ENCODE measurements around the gene USF2.

GRCh38 chr19:35260694-35261304, 8.0 kb upstream of the USF2 start:
- TF ChIP-seq CTCF (IDR thresholded peaks at IDR 0.05) (no peak), REST (IDR thresholded peaks at IDR 0.05; ENCODE audit: insufficient read depth in 1 of 2, low read depth in 2 of 2, low read length in 1 of 2) (no peak), POLR2AphosphoS5 (IDR thresholded peaks at IDR 0.05; ENCODE audit: low read depth, low read length) (no peak; the same call in 1 of the 2 replicates)

Data from Panc1 (cell line).